NCI-H2081 treated with DMSO at 0.1 percent for 48 hours (cell line): ENCODE measurements around the gene MLLT3.

Source experiments
- DNase-seq: peaks from one replicate; lab custom pipeline; 2025; lab: John Stamatoyannopoulos, UW

Gene MLLT3

DNA sequence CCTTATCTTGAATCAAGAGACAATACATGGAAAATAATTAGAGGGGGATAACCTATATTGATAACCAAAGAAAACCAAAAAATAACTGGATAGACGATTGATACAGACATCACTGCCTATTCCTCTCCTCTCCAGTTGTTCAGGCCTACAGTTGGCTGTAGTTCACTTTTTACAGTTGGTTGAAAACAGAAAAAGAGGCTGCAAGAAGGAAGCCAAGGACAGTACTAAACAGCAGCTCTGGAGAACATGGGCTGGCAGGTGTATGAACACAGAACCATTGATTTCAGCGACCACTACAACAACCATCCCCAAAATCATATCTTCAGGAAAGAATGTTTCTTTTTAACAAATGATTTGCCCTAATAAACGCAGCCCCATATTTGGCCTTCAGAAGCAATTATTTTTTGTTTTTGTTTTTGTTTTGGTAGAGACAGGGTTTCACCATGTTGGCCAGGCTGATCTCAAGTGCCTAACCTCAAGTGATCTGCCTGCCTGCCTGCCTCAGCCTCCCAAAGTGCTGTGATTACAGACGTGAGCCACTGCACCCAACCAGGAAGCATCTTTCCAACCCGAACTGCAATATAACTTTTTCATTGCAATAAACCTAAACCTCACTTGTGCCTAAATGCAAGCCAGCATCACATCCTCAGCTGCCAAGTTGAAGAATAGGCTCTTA lies 64.3 kb downstream of the MLLT3 start:
- no peak for DNase-seq

DNA sequence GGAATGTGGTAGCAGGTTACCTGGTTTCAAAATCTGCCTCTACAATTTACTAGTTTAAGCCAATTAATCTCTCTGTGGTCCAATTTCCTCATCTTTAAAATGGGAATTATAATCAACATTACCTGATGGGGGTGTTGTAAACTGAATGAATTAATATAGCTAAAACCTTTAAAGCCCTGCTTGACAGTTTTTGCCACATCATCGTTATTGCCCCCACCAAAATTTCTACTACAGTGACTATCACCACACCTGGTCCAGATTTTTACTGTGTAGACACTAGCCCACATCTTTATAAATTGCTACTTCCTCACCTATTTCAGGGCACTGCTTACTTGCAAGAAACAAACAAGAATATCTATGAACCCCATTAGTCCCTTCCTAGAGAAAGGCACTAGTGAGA lies 65.0 kb downstream of the MLLT3 start:
- DNase-seq = no peak

DNA sequence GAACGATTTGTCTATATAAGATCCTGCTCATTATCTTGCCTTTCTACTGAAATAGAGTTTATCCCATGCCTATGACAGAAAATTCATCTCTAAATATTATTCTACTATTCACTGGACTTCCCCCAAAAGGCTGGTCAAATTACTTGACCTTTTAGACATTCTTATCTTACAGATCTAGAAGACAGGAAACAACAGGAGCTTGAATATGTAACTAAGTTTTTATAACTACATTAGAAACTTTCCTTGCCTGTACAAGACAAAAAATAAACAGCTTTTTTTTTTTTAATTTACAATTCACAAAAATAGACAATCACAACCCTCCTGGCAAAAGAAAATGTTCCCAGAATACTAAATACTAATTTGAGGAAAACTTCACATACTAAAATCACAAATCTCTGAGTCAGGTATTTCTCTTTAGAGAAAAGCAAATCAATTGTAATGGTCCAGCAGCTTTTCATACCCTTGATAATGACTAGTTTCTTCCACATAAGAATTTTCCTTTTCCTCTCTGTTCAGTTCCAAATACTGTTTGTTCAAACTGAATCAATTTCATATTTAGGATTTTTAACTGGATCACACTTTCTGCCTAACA lies 68.6 kb downstream of the MLLT3 start:
- no peak for DNase-seq

DNA sequence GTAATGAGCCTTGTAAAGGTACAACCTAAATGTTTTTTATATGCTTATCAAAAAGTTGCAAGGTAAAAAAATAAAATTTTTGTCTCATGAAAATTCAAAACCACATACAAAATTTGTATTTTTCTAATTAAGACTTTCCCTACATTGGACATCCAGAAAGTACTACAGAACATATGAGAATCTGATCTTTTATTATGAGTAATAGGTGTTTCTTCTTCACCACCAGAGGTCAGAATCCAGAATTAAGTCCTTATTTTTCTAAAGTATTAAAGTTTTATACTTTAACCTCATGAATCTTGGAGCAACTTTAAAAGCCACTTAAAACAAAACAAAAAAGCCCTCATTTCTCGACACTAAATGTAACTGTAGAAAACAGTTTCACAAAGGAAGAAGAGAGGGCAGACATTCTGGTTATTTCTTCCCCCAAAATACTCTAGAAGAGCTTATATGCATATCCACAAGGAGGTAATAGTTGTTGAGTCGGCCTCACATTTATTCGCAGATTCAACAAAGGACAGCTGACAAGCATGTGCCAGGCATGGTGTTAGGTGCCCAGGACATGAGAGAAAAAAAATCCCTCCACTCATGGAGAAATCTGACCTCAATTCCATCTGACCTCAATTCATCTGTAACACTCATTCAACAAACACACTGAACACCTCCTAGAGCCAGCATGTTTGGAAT lies 69.3 kb downstream of the MLLT3 start:
- DNase-seq = no peak

DNA sequence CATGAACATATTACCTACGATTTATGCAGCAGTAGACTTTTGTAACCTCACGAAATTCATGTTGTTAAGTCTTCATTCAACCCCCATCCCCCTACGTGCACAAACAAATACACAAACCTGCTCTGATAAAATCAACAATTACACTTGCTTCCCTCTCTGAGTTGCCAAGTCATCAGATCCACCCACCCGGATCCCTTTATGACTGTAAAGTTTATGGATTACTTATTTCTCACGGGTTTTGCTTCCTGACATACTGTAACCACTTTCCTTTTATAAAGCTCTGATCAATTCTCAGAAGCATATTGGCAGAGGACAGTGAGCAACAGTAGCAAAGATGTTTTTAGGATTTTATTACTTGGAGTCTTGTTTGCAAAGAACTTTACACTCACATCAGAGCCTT lies 70.5 kb downstream of the MLLT3 start:
- no peak for DNase-seq

DNA sequence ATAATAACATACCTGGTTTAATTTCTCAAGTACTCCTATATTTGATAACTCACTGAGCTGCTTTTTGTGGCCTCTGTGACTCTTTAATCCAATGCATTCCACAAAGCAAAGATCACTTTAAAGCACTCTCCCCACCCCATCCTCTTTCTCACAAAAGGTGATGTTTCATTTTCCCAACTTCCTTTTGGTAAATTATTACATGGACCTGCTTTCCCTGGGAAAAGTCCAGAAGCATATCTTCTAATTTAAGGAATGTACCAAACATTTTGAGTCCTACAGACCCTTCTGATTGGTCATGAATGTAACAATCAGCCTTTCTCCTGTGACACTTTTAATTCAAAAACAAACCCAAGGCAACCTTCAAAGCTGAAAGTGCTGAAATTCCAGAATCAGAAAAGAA lies 71.1 kb downstream of the MLLT3 start:
- no peak for DNase-seq

DNA sequence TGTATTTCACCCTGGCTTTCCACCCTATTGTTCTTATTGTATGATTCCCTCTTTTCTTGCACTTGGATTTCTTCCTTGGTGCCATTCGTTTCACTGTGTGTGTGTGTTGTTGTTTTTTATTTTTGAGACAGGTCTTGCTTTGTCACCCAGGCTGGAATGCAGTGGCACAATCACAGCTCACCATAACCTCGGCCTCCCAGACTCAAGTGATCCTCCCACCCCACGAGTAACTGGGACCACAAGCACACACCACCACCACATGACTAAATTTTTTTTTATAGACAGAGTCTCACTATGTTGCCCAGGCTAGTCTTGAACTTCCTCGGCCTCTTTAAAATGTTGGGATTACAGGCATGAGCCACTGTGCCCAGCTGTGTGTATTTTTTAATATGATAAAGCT lies 72.0 kb downstream of the MLLT3 start:
- DNase-seq = no peak

DNA sequence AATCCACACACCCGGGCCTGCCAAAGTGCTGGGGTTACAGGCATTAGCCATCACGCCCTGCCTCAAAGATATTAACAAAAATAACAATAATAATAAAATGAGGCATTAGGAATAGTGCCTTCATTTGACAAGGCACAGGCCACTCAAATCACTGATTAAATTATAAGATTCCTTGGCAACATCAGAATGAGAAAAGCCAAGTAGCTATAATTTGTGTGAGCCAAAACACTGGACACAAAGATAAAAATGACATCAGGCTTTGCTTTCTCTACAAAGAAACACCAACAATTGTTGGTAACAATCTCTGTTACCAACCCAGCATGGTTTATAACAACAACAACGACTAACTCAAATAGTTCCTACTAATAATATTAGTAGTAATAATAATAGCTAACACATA lies 73.2 kb downstream of the MLLT3 start:
- no peak for DNase-seq

DNA sequence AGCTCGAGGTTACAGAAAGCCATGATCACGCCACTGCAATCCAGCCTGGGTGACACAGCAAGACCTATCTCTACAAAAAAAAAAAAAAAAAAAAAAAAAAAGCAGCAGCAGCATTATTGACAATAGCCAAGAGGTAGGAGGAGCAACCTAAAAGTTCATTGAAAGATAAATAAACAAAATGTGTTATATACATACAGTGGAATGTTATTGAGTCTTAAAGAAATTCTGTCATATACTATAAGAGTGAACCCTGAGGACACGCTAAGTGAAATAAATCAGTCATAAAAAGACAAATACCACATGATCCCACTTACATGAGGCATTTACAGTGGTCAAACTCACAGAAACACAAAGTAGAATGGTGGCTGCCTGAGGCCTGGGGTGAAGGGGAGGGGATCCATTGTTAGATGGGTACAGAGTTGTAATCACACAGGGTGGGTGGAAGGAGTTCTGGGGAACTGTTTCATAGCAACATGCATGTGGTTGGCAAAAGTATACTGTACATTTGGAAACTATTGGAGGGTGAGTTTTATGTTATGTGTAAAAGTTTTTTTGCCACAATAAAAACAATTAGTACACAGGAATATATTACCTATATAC lies 77.2 kb downstream of the MLLT3 start:
- DNase-seq = no peak

DNA sequence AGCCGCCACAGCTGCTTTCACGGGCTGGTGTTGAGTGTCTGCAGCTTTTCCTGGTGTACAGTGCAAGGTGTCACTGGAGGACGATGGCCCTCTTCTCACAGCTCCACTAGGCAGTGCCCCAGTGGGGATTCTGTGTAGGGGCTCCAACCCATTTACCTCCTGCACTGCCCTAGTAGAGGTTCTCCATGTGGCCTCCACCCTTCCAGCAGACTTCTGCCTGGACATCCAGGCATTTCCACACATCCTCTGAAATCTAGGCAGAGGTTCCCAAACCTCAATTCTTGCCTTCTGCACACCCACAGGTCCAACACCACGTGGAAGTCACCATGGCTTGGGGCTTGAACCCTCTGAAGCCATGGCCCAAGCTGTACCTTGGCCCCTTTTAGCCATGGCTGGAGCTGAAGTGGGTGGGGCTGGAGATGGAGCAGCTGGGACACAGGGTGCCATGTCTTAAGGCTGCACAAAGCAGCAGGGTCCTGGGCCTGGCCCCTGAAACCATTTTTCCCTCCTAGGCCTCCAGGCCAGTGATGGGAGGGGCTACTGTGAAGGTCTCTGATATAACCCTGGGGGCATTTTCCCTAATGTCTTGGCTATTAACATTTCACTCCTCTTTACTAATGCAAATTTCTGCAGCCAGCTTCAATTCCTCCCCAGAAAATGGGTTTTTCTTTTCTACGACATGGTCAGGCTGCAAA lies 82.0 kb downstream of the MLLT3 start:
- DNase-seq = no peak

DNA sequence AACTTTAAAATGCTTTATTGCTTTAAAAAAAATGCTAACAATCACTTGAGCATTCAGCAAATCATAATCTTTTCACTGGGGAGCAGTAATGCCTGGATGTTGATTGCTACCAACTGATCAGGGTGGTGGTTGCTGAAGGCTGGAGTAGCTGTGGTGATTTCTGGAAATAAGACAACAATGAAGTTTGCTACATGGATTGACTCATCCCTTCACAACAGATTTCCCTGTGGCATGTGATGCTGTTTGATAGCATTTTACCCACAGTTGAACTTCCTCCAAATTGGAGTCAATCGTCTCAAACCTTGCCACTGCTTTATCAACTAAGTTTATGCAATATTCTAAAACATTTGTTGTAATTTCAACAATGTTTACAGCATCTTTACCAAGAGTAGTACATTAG lies 83.3 kb downstream of the MLLT3 start:
- DNase-seq = no peak

DNA sequence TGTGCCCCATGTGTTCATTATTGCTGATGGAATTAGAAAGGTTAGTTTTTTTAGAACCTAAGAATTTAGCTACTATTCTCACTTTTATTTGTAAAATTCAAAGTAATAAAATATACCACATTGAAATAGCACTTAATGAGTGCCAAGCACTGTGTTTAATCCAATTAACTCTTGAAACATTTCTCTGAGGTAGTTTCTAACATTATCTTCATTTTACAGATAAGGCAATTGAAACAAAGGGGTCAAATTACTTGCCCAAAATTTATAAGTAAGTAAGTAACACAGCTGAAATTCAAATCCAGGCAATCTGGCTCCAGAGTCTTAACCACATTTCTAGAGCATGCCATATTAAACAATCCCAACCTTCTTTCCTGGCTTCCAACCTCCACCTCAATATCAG lies 84.2 kb downstream of the MLLT3 start:
- DNase-seq = no peak

DNA sequence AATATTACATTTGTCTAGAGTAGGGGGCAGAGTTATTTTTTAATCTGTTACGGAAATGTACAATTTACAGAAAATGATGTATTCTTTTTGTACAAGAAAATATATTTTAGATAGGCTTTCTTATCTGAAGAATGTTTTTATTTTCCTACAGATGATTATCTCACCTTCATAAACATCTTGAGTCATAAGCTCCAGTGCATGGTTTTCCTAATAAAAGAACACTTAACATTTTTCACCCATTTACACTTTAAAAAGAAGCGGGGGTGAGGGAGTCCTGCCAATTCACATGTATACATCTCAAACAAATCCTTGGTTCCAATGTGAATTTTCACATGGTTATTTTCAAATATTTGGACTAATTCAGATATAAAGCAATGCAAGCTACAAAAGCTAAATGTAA lies 85.0 kb downstream of the MLLT3 start:
- DNase-seq = no peak

DNA sequence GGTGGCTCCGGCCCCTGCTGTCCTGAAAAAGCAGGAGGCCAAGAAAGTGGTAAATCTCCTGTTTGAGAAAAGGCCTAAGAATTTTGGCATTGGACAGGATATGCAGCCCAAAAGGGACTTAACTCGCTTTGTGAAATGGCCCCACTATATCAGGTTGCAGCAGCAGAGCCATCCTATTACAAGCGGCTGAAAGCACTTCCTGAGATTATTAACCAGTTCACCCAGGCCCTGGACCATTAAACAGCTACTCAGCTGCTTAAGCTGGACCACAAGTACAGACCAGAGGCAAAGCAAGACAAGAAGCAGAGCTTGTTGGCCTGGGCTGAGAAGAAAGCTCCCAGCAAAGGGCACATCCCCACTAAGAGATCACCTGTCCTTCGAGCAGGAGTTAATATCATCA lies 89.7 kb downstream of the MLLT3 start:
- DNase-seq = no peak

DNA sequence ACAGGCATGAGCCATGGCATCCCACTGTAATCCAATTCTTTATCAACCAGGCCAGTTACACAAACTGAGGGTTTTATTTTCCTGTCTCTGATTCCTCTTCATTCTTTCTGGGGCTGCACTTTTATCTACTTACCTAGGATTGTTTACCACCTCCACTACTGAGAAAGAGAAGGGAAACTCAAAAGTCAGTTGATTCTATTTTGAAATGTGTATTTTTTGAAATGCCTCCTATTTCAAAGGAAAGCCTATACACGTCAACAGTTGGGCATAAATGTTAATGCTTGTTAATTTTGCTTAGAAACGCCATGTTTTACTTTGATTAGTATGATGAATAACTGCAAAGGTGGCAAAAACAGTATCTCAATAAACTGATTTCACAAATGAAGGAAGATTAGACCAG lies 92.5 kb downstream of the MLLT3 start:
- DNase-seq = no peak

DNA sequence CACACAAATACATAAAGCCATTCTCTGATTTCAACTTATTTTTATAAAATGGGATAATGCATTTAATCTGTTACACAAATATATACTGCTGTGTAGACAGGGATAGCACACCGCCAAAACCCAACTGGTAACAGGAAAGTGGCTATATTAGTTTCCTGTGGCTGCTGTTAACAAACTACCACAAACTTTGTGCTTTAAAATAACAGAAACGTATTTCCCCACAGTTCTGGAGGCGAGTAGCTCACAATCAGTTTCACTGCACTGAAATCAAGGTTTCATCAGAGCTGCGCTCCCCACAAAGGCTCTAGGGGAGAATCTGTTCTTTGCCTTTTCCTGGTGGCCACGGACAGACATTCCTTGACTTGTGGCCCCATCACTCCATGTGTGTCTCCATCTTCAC lies 94.0 kb downstream of the MLLT3 start:
- DNase-seq = no peak

DNA sequence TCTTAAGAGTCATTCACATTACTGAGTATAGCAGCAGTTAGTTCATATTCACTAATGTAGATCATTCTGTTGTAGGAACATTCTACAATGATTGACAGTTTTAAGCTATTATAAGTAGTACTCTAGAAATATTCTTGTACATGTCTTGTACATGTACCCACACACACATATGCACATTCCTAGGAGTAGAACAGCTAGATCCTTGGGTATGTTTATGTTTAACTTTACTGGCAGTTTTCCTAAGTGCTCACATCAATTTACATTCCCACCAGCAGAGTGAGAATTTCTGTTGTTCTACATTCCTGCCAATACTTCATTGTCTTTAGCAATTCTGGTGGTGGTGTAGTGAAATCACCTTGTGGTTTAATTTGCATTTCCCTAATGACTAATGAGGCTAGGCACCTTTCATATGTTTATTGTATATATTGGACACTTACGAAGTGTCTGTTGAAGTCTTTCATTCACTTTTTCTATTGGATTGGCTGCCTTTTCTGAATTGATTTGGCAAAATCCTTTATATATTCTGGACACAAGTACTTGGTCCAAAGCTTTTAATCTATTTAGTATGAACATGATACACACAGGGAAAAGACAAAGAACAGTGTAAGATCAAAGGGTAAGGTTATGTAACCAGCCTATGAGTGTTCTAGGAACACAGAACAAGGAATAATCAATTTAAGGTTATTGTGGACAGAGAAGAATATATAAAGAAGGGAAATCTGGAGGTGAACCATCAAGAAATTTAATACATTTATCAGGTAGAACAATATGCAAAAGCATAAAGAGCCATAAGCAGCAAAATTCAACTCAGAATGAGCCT lies 95.6 kb downstream of the MLLT3 start:
- DNase-seq = no peak

DNA sequence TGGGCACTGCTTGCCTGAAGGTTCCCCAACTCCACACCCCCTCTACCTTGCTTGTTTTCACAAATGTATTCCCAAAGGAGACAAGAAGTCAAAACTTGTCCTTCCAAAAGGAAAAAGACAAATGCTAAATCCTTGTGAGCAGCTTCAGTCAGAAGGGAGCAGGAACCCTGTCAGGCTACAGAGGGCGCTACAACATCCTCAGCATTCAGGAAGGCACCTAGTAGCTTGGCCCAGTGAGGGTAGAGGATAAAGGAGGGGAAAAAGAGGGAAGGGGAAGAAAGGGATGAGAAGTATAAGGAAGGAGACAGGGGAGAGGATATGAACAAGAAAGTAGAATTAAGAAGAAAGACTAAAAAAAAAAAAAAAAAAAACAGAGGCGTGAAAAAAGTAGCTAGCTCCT lies 97.5 kb downstream of the MLLT3 start:
- DNase-seq = no peak

DNA sequence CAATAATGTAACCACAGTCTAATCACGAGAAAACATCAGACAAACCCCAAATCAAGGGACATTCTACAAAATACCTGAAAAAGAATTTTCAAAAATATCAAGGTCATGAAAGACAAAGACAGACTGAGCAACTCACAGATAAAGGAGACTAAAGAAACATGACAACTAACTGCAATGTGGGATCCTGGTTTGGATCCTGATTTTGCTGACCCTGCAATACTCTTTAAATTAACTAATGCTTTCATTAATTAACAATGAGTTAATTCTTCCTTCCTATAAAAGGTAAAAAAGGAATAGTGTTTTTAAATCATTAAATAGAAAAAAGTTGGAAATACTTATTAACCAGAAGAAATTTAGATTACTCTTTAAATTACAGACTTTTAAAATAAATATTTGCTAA lies 103.6 kb downstream of the MLLT3 start:
- DNase-seq = no peak

DNA sequence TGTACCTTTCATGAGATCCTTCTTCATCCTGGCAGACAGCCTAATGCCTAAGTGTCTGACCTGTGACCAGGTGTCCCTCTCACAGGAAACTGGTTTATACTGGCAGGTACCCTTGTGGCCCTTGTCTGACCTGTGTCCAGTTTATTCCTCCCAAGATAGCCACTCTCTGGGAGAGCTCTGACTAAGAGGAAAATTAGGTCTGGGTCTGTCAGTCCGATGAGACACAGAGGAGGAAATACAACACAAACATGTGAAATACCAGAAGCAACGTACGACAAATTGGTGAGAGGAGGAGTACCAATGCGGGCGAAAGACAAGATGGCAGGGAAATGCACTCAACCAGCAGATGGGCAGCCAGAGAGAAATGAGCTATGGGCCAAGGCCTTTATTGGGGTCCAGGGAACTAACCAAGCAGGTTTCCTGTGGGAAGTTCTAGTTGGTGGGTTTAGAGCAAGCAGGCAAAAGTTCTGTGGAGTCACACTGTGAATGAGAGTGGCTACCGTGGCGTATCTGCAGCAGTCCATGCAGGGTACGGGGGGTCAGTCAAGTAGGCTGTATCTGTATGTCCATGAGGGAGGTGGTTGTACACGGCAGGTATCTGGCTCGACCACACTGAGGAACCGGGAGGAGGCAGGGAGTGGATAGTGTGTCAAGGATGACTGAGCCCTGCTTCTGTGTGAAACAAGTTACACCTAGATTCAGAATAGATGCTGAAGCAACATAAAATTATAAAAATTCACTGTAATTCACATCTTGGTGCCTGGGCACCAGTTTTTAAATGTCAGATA lies 109.0 kb downstream of the MLLT3 start:
- DNase-seq = no peak

DNA sequence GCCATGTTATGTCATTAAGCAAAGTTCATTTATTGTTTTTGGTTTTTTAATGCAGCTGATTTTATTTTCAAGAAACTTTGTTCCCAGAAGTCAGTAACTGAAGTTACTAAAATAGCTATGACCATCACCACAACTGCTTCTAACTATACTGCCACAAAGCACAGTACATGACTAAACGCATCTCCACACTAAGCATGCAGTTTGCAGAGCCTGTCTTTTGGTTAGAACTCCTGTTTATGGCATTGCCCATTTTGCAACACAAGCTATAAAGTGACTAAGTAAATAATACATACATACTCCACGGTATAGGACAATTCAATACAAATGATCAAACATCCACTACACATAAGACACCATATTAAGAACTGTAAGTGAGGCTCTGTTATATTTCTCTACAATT lies 109.7 kb downstream of the MLLT3 start:
- no peak for DNase-seq
